GM19455 (cell line): ENCODE measurements around the gene CAT.

ENCODE experiments used
- ATAC-seq: cut with Tn5 transposase; IDR thresholded peaks from one replicate; pipeline ENCODE4 v1.9.1; 2021; ENCODE audit not compliant: unreplicated experiment

CAT gene

DNA sequence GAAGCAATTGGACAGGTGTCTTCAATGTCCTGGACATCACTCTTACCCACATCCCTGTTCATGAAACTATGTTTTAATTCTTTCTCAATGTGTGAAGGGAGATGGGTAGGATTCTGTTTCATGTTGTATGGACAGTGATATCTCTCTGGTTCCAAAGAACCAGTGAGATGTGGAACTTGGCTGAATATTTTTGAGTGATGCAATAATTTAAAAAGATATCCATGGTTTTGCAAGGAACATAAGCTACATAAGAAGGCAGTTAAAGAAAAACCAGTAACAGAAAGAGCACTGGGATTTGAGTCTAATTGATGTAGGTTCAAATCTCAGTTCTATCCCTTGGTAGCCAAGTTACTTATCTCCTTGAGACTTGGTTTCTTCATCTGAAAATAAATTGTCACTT, 82.5 kb downstream of the CAT start:
- no peak for ATAC-seq
